ENCODE data around the gene RASGRF1.
"Not testable (repeated sequence)": the region's sequence is repeated elsewhere in the genome, so short reads cannot be mapped to it uniquely, and the experiment has no call there.

The RASGRF1 gene

GRCh38 chr15:79035814-79036213 is 54.8 kb downstream of the RASGRF1 start:
- no peak for DNase-seq

GRCh38 chr15:79035111-79035601 is 55.4 kb downstream of the RASGRF1 start:
- no peak for DNase-seq

- no peak for DNase-seq
Measured at GRCh38 chr15:79034284-79034683, 56.3 kb downstream of the RASGRF1 start.

GRCh38 chr15:79032656-79033055 is 57.9 kb downstream of the RASGRF1 start:
- DNase-seq, result no peak

- DNase-seq, result no peak
Measured at GRCh38 chr15:79031821-79032220, 58.8 kb downstream of the RASGRF1 start.

GRCh38 chr15:79031201-79031600 is 59.4 kb downstream of the RASGRF1 start:
- DNase-seq, result no peak

GRCh38 chr15:79030470-79030869 is 60.1 kb downstream of the RASGRF1 start:
- DNase-seq, result no peak

- DNase-seq, result peak; percentile 4
Measured at GRCh38 chr15:79028411-79028964, 62.1 kb downstream of the RASGRF1 start.

GRCh38 chr15:79027532-79028410 is 62.8 kb downstream of the RASGRF1 start:
- DNase-seq, result no peak

- no peak for DNase-seq
Measured at GRCh38 chr15:79025802-79026201, 64.8 kb downstream of the RASGRF1 start.

- no peak for DNase-seq
Measured at GRCh38 chr15:79025201-79025600, 65.4 kb downstream of the RASGRF1 start.

- not testable (repeated sequence) for DNase-seq
Measured at GRCh38 chr15:79024493-79024892, 66.1 kb downstream of the RASGRF1 start.

GRCh38 chr15:79023918-79024317 is 66.7 kb downstream of the RASGRF1 start:
- DNase-seq, result no peak

GRCh38 chr15:79023546-79023890 is 67.1 kb downstream of the RASGRF1 start:
- no peak for DNase-seq

- DNase-seq, result no peak
Measured at GRCh38 chr15:79018960-79019359, 71.6 kb downstream of the RASGRF1 start.

- no peak for DNase-seq
Measured at GRCh38 chr15:79017953-79018352, 72.6 kb downstream of the RASGRF1 start.

- DNase-seq, result no peak
Measured at GRCh38 chr15:79016527-79017170, 73.9 kb downstream of the RASGRF1 start.

- DNase-seq, result no peak
Measured at GRCh38 chr15:79015416-79015815, 75.2 kb downstream of the RASGRF1 start.

GRCh38 chr15:79010278-79010677 is 80.3 kb downstream of the RASGRF1 start:
- no peak for DNase-seq

- no peak for DNase-seq
Measured at GRCh38 chr15:79009379-79009778, 81.2 kb downstream of the RASGRF1 start.

- no peak for DNase-seq
Measured at GRCh38 chr15:79008659-79009058, 81.9 kb downstream of the RASGRF1 start.

- DNase-seq, result peak; percentile 6
Measured at GRCh38 chr15:79007066-79007465, 83.5 kb downstream of the RASGRF1 start.

- no peak for DNase-seq
Measured at GRCh38 chr15:79006071-79006470, 84.5 kb downstream of the RASGRF1 start.

GRCh38 chr15:79004336-79004735 is 86.2 kb downstream of the RASGRF1 start:
- no peak for DNase-seq
